Lung (tissue), 12 donors: ENCODE measurements around the gene ADAMTS18. TPM values are rescaled to one million over a fixed set of nuclear protein-coding genes. Genes with fewer than 3 reads are reported as not detected.

Experiments used
- ATAC-seq: fragments of 200-7000 bp; cut with Tn5 transposase; one replicate; pipeline ENCODE4 v1.9.1; 2020; ENCODE audit warnings: moderate number of reproducible peaks; ENCODE audit not compliant: insufficient read depth, low FRiP score
- DNase-seq, 3 donors: peaks; one replicate each; pipeline ENCODE4 v3.0.0-alpha.2; 2013 to 2017
- H3K27ac ChIP-seq, 2 donors: one replicate each; pipeline ENCODE4 v1.5.1; 2013; ENCODE audit warnings: mild to moderate bottlenecking in 2 of 2, moderate library complexity in 2 of 2, control low read depth in 1 of 2, inconsistent platforms in 1 of 2, low read depth in 1 of 2, low read length in 1 of 2
- H3K27me3 ChIP-seq, 3 donors: one replicate each; pipeline ENCODE4 v1.5.1; 2013; ENCODE audit warnings: low read length in 2 of 3; ENCODE audit not compliant: control insufficient read depth in 3 of 3, insufficient read depth in 3 of 3
- H3K36me3 ChIP-seq, 4 donors: one replicate each; pipeline ENCODE4 v1.5.1; 2013; ENCODE audit warnings: low read length in 4 of 4, mild to moderate bottlenecking in 1 of 4, moderate library complexity in 1 of 4; ENCODE audit not compliant: control insufficient read depth in 4 of 4, insufficient read depth in 4 of 4
- H3K4me1 ChIP-seq, 5 donors: one replicate each; pipeline ENCODE4 v1.5.1; 2013; ENCODE audit warnings: low read length in 5 of 5, mild to moderate bottlenecking in 2 of 5, moderate library complexity in 1 of 5; ENCODE audit not compliant: control insufficient read depth in 5 of 5, insufficient read depth in 5 of 5
- H3K4me3 ChIP-seq: one replicate; pipeline ENCODE4 v1.5.1; 2013; ENCODE audit warnings: mild to moderate bottlenecking, control low read depth, moderate library complexity
- H3K9ac ChIP-seq, 2 donors: one replicate each; pipeline ENCODE4 v1.5.1; 2013; ENCODE audit warnings: low read length in 2 of 2, control low read depth in 1 of 2; ENCODE audit not compliant: insufficient read depth in 1 of 2
- H3K9me3 ChIP-seq, 4 donors: one replicate each; pipeline ENCODE4 v1.5.1; 2013; ENCODE audit warnings: low read length in 3 of 4, mild to moderate bottlenecking in 1 of 4, moderate library complexity in 1 of 4; ENCODE audit not compliant: control insufficient read depth in 4 of 4, insufficient read depth in 3 of 4
- CTCF ChIP-seq: IDR thresholded peaks from 2 replicates; pipeline ENCODE4 v1.5.1; 2012; ENCODE audit warnings: mild to moderate bottlenecking; ENCODE audit errors: control extremely low read depth, extremely low read depth
- WGBS, 2 donors: extraction: QIAGEN DNeasy Blood & Tissue Kit; methylation state at CpG; one replicate each; pipeline ENCODE4 v1.1.7; 2013; 5-methylcytosine and 5-hydroxymethylcytosine counted together
- polyA plus RNA-seq, 2 donors: library from polyadenylated mRNA; stranded (reverse); fragments of 200-250 nt; gene quantifications; one replicate each; pipeline ENCODE4 v1.2.1, GENCODE V29; 2013
- total RNA-seq, 2 donors: library from RNA; depleted of rRNA in 1 of 2; stranded (reverse); fragments of >200 nt in 1 of 2; gene quantifications; one replicate each; pipeline ENCODE4 v1.2.1, GENCODE V29; 2014 to 2021
- donor health status: control.
- donor health status: control.
- donor health status: Bipolar disorder and iron deficiency.
- donor health status: healthy.
- donor health status: DM: yes; HTN: yes; CAD: no.

The ADAMTS18 gene
- total and polyA plus RNA-seq, 4 donors: 0.02 to 0.82 TPM; not detected in 2

- H3K27me3 ChIP-seq: no peaks in the 10 kb centered on the region
- no peak overlapping the region for H3K4me3 ChIP-seq
- no peak overlapping the region for H3K9ac ChIP-seq
- DNase-seq (no peak), ATAC-seq (no peak)
- no peaks in the 10 kb centered on the region for H3K9me3 ChIP-seq
- H3K27ac ChIP-seq: no peak overlapping the region
- H3K4me1 ChIP-seq: peaks cover 0 to 8% (median 0%) of the 10 kb centered on the region in 5 donors
- no peaks in the 10 kb centered on the region for H3K36me3 ChIP-seq
- 43 to 62% methylated on average over 2 of the region's 2 CpGs for WGBS, 2 donors
- TF ChIP-seq CTCF: no peak
Measured at GRCh38 chr16:77322757-77323156, 112.1 kb downstream of the ADAMTS18 start.

- 80 to 88% methylated on average over 2 of the region's 2 CpGs for WGBS, 2 donors
- no peaks in the 10 kb centered on the region for H3K9me3 ChIP-seq
Measured at GRCh38 chr16:77317059-77317458, 117.8 kb downstream of the ADAMTS18 start.

GRCh38 chr16:77310877-77311276, 124.0 kb downstream of the ADAMTS18 start:
- DNase-seq: no peak
- H3K27me3 ChIP-seq: no peaks in the 10 kb centered on the region
- no peak for ATAC-seq
- H3K9ac ChIP-seq: no peak overlapping the region
- no peaks in the 10 kb centered on the region for H3K4me1 ChIP-seq
- no peak overlapping the region for H3K27ac ChIP-seq
- H3K4me3 ChIP-seq: no peak overlapping the region
- 55 to 68% methylated on average over 1 of the region's 1 CpG for WGBS, 2 donors
- no peaks in the 10 kb centered on the region for H3K9me3 ChIP-seq
- H3K36me3 ChIP-seq: no peaks in the 10 kb centered on the region
- no peak for TF ChIP-seq CTCF

More at GRCh38 chr16:77317059-77317458, 117.8 kb downstream of the ADAMTS18 start:
- H3K4me3 ChIP-seq: no peak overlapping the region
- no peaks in the 10 kb centered on the region for H3K36me3 ChIP-seq
- H3K27ac ChIP-seq: no peak overlapping the region
- no peaks in the 10 kb centered on the region for H3K27me3 ChIP-seq
- H3K9ac ChIP-seq: no peak overlapping the region
- no peaks in the 10 kb centered on the region for H3K4me1 ChIP-seq
- no peak for TF ChIP-seq CTCF
- no peak for DNase-seq
- ATAC-seq: no peak

- TF ChIP-seq CTCF: no peak
- Histone ChIP-seq H3K9me3 (no peaks in the 10 kb centered on the region), H3K27ac (no peak overlapping the region), H3K9ac (no peak overlapping the region), H3K36me3 (no peaks in the 10 kb centered on the region), H3K4me3 (no peak overlapping the region), H3K27me3 (no peaks in the 10 kb centered on the region), H3K4me1 (peaks cover 0 to 4% (median 0%) of the 10 kb centered on the region in 5 donors)
- 28 to 45% methylated on average over 1 of the region's 1 CpG for WGBS, 2 donors
- ATAC-seq: no peak
- no peak for DNase-seq
Measured at GRCh38 chr16:77308163-77308561, 126.7 kb downstream of the ADAMTS18 start.
